Fibroblast of lung (primary cell): Measurements from ENCODE around the gene KCNJ12. TPM values are rescaled to one million over a fixed set of nuclear protein-coding genes. Genes with fewer than 3 reads are reported as not detected.

Experiments
- DNase-seq, 2 donors: peaks; one replicate each; pipeline versions ENCODE4 v3.0.0 to v3.0.0-alpha.2; 2010; ENCODE audit warnings: low read depth in 2 of 2
- H2AFZ ChIP-seq: 2 replicates; pipeline ENCODE4 v1.5.1; 2012; ENCODE audit warnings: low read length, control low read depth, inconsistent platforms
- H3K27ac ChIP-seq: 2 replicates; pipeline ENCODE4 v1.5.1; 2011; ENCODE audit warnings: low read length, control low read depth; ENCODE audit not compliant: insufficient read depth
- H3K27me3 ChIP-seq: 2 replicates; pipeline ENCODE4 v1.5.1; 2011; ENCODE audit warnings: mild to moderate bottlenecking, low read length; ENCODE audit not compliant: control insufficient read depth, insufficient read depth
- H3K36me3 ChIP-seq: 2 replicates; pipeline ENCODE4 v1.5.1; 2011; ENCODE audit warnings: low read length; ENCODE audit not compliant: control insufficient read depth, insufficient read depth
- H3K4me1 ChIP-seq: 2 replicates; pipeline ENCODE4 v1.5.1; 2011; ENCODE audit warnings: low read length; ENCODE audit not compliant: control insufficient read depth, insufficient read depth; ENCODE audit errors: extremely low read depth
- H3K4me2 ChIP-seq: 2 replicates; pipeline ENCODE4 v1.5.1; 2011; ENCODE audit warnings: low read length, control low read depth; ENCODE audit not compliant: insufficient read depth; ENCODE audit errors: extremely low read depth
- H3K4me3 ChIP-seq, 4 experiments: fragments of 200-600 bp in 1 of 4; sonication (generic) in 1 of 4; replicated peaks in 1 of 4; 2 replicates each; pipeline ENCODE4 v1.5.1; 2011 to 2016; ENCODE audit warnings: low read length in 4 of 4, low read depth in 3 of 4, mild to moderate bottlenecking in 3 of 4, control low read depth in 2 of 4, inconsistent platforms in 1 of 4, mixed read lengths in 1 of 4; ENCODE audit not compliant: insufficient read depth in 1 of 4; ENCODE audit errors: control extremely low read depth in 1 of 4
- H3K79me2 ChIP-seq: 2 replicates; pipeline ENCODE4 v1.5.1; 2012; ENCODE audit warnings: mild to moderate bottlenecking, low read length, inconsistent platforms; ENCODE audit not compliant: control insufficient read depth, insufficient read depth
- H3K9ac ChIP-seq: 2 replicates; pipeline ENCODE4 v1.5.1; 2011; ENCODE audit warnings: mild to moderate bottlenecking, low read length, control low read depth; ENCODE audit not compliant: insufficient read depth
- H3K9me3 ChIP-seq: 2 replicates; pipeline ENCODE4 v1.5.1; 2012; ENCODE audit warnings: low read depth, low read length; ENCODE audit not compliant: control insufficient read depth, insufficient read depth
- H4K20me1 ChIP-seq: 2 replicates; pipeline ENCODE4 v1.5.1; 2011; ENCODE audit warnings: low read length; ENCODE audit not compliant: control insufficient read depth, insufficient read depth; ENCODE audit errors: extremely low read depth
- EZH2 ChIP-seq: IDR thresholded peaks from 2 replicates; pipeline ENCODE4 v1.5.1; 2012; ENCODE audit warnings: low read length, control low read depth, mild to moderate bottlenecking; ENCODE audit errors: missing control alignments
- polyA plus RNA-seq, 2 donors: library from polyadenylated mRNA; depleted of rRNA in 1 of 2; stranded (reverse) in 1 of 2; unstranded in 1 of 2; fragments of >200 nt; gene quantifications; 2 replicates each; pipeline ENCODE4 v1.2.1, GENCODE V29; 2011 to 2012; ENCODE audit warnings: missing spikeins in 1 of 2
- total RNA-seq: library from RNA; depleted of rRNA; stranded (reverse); fragments of >200 nt; gene quantifications from 2 replicates; pipeline ENCODE4 v1.2.1, GENCODE V29; 2014
- TF ChIP-seq, protein P1 (sequence below), 2 donors: IDR thresholded peaks in 1 of 2; conservative IDR thresholded peaks in 1 of 2; 1 replicate in 1 of 2; 2 replicates in 1 of 2; pipeline ENCODE4 v1.5.1; 2011 to 2012; ENCODE audit warnings: low read length in 2 of 2, control low read depth in 1 of 2, inconsistent platforms in 1 of 2, low read depth in 1 of 2, mild to moderate bottlenecking in 1 of 2

The KCNJ12 gene
- total and polyA plus RNA-seq, 2 donors (not counting 1 experiment from before 2014, with no cell fraction given) = 0.09 to 0.66 TPM

DNA sequence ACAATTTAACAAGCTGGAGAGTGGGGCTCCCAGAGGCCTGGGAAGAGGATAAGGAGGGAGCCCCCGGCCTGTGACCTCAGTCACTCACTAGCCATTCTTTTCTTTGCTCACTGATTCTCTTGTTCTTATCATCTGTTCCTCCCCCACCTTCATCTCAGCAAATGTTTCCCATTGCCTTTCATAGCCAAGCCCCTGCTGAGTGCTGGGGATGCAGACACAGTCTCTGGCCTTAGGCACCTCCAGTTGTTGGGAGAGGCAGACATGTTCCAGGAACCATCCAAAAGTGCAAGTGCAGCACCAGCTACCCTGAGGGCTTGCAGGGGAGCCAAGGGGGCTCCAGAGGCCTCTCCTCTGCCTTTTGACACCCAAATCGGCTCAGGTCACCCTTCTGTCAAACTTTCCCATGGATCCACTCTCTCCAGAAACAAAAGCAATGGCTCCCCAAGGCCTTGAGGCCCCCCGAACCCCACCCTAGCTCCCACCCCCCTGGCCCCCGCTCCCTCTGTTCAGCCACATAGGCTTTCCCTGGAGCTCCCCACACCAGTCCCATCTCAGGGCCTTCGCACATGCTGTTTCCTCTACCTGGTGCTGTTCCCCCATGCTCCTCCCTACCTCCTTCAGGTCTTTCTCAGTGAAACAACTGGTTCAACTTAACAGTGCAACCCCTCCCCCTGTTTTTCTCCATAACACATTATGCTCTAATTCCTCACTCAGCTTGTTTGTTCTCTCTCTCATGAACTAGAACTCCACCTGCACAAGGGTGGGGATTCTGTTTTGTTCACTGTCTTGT is 14.9 kb upstream of the KCNJ12 start:
- TF ChIP-seq EZH2 = no peak
- TF ChIP-seq, protein P1, sequence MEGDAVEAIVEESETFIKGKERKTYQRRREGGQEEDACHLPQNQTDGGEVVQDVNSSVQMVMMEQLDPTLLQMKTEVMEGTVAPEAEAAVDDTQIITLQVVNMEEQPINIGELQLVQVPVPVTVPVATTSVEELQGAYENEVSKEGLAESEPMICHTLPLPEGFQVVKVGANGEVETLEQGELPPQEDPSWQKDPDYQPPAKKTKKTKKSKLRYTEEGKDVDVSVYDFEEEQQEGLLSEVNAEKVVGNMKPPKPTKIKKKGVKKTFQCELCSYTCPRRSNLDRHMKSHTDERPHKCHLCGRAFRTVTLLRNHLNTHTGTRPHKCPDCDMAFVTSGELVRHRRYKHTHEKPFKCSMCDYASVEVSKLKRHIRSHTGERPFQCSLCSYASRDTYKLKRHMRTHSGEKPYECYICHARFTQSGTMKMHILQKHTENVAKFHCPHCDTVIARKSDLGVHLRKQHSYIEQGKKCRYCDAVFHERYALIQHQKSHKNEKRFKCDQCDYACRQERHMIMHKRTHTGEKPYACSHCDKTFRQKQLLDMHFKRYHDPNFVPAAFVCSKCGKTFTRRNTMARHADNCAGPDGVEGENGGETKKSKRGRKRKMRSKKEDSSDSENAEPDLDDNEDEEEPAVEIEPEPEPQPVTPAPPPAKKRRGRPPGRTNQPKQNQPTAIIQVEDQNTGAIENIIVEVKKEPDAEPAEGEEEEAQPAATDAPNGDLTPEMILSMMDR (conservative IDR thresholded peaks at IDR 0.05 in 1 of 2, IDR thresholded peaks at IDR 0.05 in 1 of 2; ENCODE audit: low read depth in 1 of 2, low read length in 2 of 2) = no peak
- H4K20me1 ChIP-seq = no peaks in the 10 kb centered on the region
- no peak for DNase-seq
- no peaks in the 10 kb centered on the region for H3K4me1 ChIP-seq
- H3K27me3 ChIP-seq = no peaks in the 10 kb centered on the region
- H3K4me3 ChIP-seq = no peak overlapping the region
- no peaks in the 10 kb centered on the region for H3K79me2 ChIP-seq
- no peaks in the 10 kb centered on the region for H3K36me3 ChIP-seq
- no peaks in the 10 kb centered on the region for H3K9me3 ChIP-seq
- no peak overlapping the region for H3K4me2 ChIP-seq
- no peak overlapping the region for H3K27ac ChIP-seq
- no peak overlapping the region for H3K9ac ChIP-seq
- no peak overlapping the region for H2AFZ ChIP-seq

- Histone ChIP-seq H3K4me3 (no peak overlapping the region), H3K79me2 (no peaks in the 10 kb centered on the region), H3K9ac (no peak overlapping the region), H3K4me2 (no peak overlapping the region), H3K36me3 (no peaks in the 10 kb centered on the region), H3K27me3 (no peaks in the 10 kb centered on the region), H3K4me1 (no peaks in the 10 kb centered on the region), H3K27ac (no peak overlapping the region), H4K20me1 (no peaks in the 10 kb centered on the region), H2AFZ (no peak overlapping the region), H3K9me3 (no peaks in the 10 kb centered on the region)
- TF ChIP-seq, protein P1 (conservative IDR thresholded peaks at IDR 0.05 in 1 of 2, IDR thresholded peaks at IDR 0.05 in 1 of 2; ENCODE audit: low read depth in 1 of 2, low read length in 2 of 2) = no peak
- TF ChIP-seq EZH2 = no peak
- no peak for DNase-seq
These were observed 13.7 kb upstream of the KCNJ12 start for GRCh38 chr17:21362331-21362931.

DNA sequence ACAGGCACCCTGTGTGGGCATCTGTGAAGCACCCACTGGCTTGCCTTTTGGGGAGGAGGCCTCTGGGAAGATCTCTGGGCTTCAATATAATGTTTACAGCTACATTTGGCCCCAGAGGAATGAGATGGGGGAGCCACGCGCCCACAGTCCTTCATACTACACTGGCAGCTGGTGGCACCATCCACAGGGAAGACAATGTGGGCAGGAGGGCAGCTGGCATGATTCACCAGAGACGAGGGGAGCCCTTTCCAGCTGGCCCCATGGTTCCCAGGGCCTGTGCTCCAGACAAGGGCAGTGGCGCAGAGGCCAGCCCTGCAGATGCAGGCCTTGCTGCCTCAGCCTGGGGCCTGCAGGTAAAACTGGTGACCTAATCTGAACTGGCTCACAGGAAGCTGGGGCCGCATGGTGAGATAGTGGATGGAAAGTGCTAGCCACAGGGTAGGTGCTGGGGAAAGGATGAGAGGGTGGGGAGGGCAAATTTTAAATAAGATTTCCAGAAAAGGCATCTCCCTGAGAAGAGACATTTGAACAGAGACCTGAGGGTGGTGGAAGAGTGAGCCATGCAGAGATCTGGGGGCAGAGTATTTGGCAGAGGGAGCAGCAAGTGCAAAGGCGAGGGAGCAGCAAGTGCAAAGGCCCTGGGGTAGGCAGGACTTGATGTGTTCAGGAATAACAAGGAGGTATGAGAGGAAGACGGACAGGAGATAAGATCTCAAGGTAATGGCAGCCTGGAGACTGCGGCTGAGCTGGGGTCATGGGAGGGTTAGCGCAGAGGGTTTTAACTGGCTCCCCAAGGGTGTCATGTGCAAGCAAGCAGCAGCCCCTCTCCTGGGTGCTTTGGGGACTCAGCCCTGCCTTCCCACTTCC is 12.1 kb upstream of the KCNJ12 start:
- no peaks in the 10 kb centered on the region for H4K20me1 ChIP-seq
- no peaks in the 10 kb centered on the region for H3K4me1 ChIP-seq
- no peaks in the 10 kb centered on the region for H3K27me3 ChIP-seq
- no peak overlapping the region for H3K27ac ChIP-seq
- no peak for DNase-seq
- H3K36me3 ChIP-seq = no peaks in the 10 kb centered on the region
- no peak for TF ChIP-seq EZH2
- TF ChIP-seq, protein P1 (conservative IDR thresholded peaks at IDR 0.05 in 1 of 2, IDR thresholded peaks at IDR 0.05 in 1 of 2; ENCODE audit: low read depth in 1 of 2, low read length in 2 of 2) = no peak
- H3K79me2 ChIP-seq = no peaks in the 10 kb centered on the region
- no peak overlapping the region for H2AFZ ChIP-seq
- no peak overlapping the region for H3K4me2 ChIP-seq
- H3K4me3 ChIP-seq = no peak overlapping the region
- H3K9ac ChIP-seq = no peak overlapping the region
- H3K9me3 ChIP-seq = no peaks in the 10 kb centered on the region
